SJSA1 (cell line): ENCODE measurements around the gene MYLK. TPM values are rescaled to one million over a fixed set of nuclear protein-coding genes. Genes with fewer than 3 reads are reported as not detected.

Source experiments
- DNase-seq, 2 experiments: peaks; one replicate each; pipeline ENCODE4 v3.0.0-alpha.2; 2015 to 2020; ENCODE audit warnings: low spot score in 2 of 2, low read depth in 1 of 2
- H3K27ac ChIP-seq: fragments of 250-450 bp; sonication (Bioruptor Pico); 2 replicates; pipeline ENCODE4 v1.5.1; 2020; ENCODE audit warnings: mild to moderate bottlenecking, moderate library complexity
- H3K27me3 ChIP-seq: fragments of 250-450 bp; sonication (Bioruptor Pico); replicated peaks from 2 replicates; pipeline ENCODE4 v1.5.1; 2020; ENCODE audit warnings: mild to moderate bottlenecking, moderate library complexity
- H3K36me3 ChIP-seq: fragments of 250-450 bp; sonication (Bioruptor Pico); 2 replicates; pipeline ENCODE4 v1.5.1; 2020; ENCODE audit warnings: mild to moderate bottlenecking
- H3K4me1 ChIP-seq: fragments of 250-450 bp; sonication (Bioruptor Pico); replicated peaks from 2 replicates; pipeline ENCODE4 v1.6.1; 2021; ENCODE audit warnings: mild to moderate bottlenecking
- H3K4me3 ChIP-seq: fragments of 250-450 bp; sonication (Bioruptor Pico); 2 replicates; pipeline ENCODE4 v1.5.1; 2020; ENCODE audit warnings: mild to moderate bottlenecking
- H3K9me3 ChIP-seq: fragments of 250-450 bp; sonication (Bioruptor Pico); replicated peaks from 2 replicates; pipeline ENCODE4 v1.5.1; 2020; ENCODE audit warnings: mild to moderate bottlenecking
- total RNA-seq: library from RNA; depleted of rRNA; stranded (reverse); fragments of >200 nt; shearing (Covaris generic); gene quantifications from 2 replicates; pipeline ENCODE4 v1.2.3, GENCODE V29; 2014

MYLK gene
- total RNA-seq, 1 experiment from 2014 or later, result 147 TPM

DNA sequence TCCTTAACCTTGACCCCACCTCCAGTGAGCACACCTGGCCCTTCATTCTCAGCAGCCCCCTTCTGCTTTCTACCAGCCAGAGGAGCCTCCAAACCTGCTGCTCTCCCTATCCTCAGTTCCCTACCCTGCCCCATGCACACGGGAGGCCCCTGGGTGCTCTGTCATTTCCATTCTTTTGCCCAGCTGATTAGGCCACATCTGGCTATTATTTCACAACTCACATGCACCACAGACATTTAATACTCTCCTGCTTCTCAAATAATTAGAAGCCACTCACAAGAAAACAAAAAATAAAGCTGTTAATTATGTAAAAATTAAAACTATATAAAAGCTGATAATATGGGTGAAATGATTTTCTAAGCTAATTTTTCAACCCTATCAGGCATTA lies 50.7 kb downstream of the MYLK start:
- H3K27me3 ChIP-seq, result no peaks in the 10 kb centered on the region
- no peak overlapping the region for H3K4me3 ChIP-seq
- no peak overlapping the region for H3K27ac ChIP-seq
- no peaks in the 10 kb centered on the region; the same call in 1 of the 2 replicates for H3K9me3 ChIP-seq
- H3K36me3 ChIP-seq, result no peaks in the 10 kb centered on the region
- DNase-seq, result no peak
- H3K4me1 ChIP-seq, result peaks cover 18% of the 10 kb centered on the region

DNA sequence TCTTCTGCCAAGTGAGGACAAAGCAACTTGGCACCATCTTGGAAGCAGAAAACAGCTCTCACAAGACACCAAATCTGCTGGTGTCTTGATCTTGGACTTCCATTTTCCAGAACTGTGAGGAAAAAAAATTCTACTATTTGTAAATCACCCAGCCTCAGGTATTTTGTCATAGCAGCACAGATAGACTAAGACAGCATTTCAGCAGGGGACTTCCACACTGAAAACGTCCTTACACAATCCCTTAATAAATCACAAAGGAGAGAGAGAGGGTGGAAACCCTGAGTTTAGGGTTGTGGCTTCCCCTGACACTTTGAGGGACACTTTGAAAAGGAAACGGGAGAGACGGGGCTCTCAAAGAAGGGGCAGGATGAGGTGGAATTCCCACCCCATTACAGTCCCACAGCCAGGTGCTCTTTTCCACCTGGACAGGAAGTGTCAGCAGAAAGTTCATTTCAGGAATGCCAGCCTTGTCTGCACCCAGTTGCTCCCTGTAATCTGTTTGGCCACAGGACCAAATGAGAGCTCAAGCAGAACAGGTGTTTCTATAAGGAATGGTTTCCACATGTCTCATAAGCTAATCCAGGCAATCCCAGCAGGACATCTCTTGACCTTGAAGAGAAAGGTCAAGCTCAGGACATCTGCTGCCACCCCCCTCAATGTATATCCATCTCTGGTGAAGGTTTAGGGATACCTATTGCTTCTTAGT lies 51.3 kb downstream of the MYLK start:
- Histone ChIP-seq H3K4me3 (no peak overlapping the region), H3K27ac (no peak overlapping the region), H3K36me3 (no peaks in the 10 kb centered on the region; the same call in 1 of the 2 replicates), H3K4me1 (peaks cover 18% of the 10 kb centered on the region), H3K27me3 (no peaks in the 10 kb centered on the region), H3K9me3 (peaks cover 4% of the 10 kb centered on the region; the same call in 1 of the 2 replicates)
- no peak for DNase-seq

DNA sequence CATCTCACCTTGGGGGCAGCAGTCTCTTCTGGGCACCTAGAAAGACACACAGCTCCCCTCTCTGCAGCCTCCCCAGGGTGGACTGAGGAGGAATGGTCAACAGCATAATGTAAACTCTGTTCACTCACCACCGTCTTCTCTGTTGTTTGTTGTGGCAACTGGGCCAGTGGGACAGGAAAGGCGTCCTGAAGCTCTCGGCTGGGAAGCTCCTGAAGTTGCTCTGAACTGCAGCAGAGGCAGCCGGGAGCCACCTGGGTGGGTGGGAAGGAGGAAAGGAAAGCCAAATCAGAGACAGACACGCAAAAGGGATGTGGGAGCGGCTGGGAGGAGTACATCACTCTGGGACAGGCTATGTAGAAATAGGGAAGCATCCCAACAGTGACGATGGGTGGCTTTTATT lies 52.7 kb downstream of the MYLK start:
- peaks cover 10% of the 10 kb centered on the region for H3K9me3 ChIP-seq
- no peaks in the 10 kb centered on the region; the same call in 1 of the 2 replicates for H3K36me3 ChIP-seq
- H3K27ac ChIP-seq, result no peak overlapping the region
- no peaks in the 10 kb centered on the region for H3K27me3 ChIP-seq
- no peak for DNase-seq
- H3K4me3 ChIP-seq, result no peak overlapping the region
- peaks cover 18% of the 10 kb centered on the region for H3K4me1 ChIP-seq

DNA sequence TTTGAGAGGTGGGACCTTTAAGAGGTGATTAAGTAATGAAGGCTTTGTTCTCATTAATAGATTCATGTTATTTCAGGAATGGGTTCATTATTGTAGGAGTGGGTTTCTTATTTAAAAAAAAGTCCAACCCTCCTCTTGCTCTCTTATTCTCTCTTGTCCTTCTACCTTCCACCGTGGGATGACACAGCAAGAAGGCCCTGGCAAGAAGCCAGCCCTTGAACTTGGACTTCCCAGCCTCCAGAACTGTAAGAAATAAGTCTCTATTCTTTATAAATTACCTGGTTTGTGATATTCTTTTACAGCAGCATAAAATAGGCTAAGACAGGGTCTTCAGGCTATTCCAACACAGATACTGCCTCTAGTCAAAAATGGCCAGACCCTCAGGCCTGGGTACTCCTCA lies 62.2 kb downstream of the MYLK start:
- Histone ChIP-seq H3K4me1 (peaks cover 31% of the 10 kb centered on the region), H3K27me3 (no peaks in the 10 kb centered on the region), H3K9me3 (peaks cover 8% of the 10 kb centered on the region), H3K27ac (no peak overlapping the region), H3K4me3 (no peak overlapping the region), H3K36me3 (no peaks in the 10 kb centered on the region)
- no peak for DNase-seq

DNA sequence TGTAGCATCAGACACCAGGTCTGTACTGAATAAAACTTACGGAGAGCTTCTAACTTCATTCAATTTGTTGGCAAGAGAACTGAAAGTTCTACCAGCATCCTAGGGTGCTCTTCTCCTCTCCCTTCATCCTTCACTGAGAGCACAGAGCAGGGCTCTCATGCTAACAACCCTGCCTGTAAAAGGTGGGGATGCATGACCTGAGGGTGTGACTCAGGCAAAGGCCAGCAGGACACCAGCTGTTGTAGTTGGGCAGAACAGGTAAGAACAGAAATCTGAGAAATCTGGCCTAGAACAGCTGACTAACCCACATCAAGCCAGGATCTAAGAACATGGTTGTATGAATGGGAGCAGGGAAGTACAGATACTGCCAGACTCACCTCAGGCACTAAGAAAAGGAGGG lies 64.2 kb downstream of the MYLK start:
- DNase-seq, result no peak
- no peak overlapping the region for H3K4me3 ChIP-seq
- no peaks in the 10 kb centered on the region for H3K27me3 ChIP-seq
- H3K36me3 ChIP-seq, result no peaks in the 10 kb centered on the region
- H3K4me1 ChIP-seq, result peaks cover 44% of the 10 kb centered on the region
- H3K27ac ChIP-seq, result no peak overlapping the region
- 0 out of 2 replicates have a peak, but pooled peaks cover 2% of the 10 kb centered on the region for H3K9me3 ChIP-seq

DNA sequence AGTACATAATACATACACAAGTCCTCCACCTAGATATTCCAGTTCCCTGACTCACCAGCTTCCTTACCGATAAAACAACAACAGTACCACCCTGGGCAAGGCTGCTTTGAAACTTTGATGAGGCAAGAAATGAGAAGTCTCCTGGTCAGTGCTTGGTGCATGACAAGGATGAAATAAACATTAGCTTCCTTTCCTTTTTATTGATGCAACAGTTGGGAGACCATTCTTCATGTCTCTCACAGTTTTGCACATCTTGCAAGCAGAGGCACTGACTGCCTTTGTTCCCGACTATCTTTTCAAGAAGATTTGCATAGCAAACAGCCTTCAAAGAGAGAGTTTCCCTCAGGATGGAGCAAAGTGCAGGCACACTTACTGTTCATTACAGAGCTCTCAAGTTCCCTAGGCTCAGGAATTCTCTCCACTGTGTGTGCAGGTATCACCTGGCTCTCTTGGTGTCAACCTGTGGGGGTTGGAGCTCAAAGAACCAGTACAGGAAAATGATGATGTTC lies 65.2 kb downstream of the MYLK start:
- peaks cover 53% of the 10 kb centered on the region for H3K4me1 ChIP-seq
- no peaks in the 10 kb centered on the region for H3K36me3 ChIP-seq

DNA sequence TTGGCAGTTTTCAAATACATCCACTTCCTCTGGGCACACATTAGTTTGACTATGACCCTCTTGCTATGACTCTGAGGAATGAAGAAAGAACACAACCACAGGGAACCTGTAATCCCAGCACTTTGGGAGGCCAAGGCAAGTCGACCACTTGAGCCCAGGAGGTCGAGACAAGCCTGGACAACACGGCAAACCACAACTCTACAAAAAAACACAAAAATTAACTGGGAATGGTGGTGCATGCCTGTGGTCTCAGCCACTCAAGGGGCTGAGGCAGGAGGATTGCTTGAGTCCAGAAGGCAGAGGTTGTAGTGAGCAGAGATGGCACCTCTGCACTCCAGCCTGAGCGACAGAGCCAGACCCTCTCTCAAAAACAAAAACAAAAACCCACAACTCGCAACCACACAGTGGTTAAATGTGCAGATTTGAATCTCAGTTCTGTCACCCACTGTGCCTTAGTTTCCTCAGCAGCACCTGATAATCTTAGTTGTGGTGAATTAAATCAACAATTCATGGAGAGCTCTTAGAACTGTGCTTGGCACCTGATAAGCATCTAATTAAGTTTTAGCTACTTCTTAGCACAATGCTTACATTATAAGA lies 65.7 kb downstream of the MYLK start:
- Histone ChIP-seq H3K36me3 (no peaks in the 10 kb centered on the region), H3K4me1 (peaks cover 59% of the 10 kb centered on the region), H3K9me3 (0 out of 2 replicates have a peak, but pooled peaks cover 2% of the 10 kb centered on the region), H3K27ac (peak overlapping the region; percentile 89), H3K27me3 (no peaks in the 10 kb centered on the region), H3K4me3 (no peak overlapping the region)
- peak; percentile 71 to 86 for DNase-seq

More for the DNA sequence above, 65.2 kb downstream of the MYLK start:
- Histone ChIP-seq H3K4me3 (no peak overlapping the region), H3K9me3 (0 out of 2 replicates have a peak, but pooled peaks cover 2% of the 10 kb centered on the region), H3K27me3 (no peaks in the 10 kb centered on the region), H3K27ac (peak overlapping the region; percentile 89)
- peak; percentile 73 to 85 for DNase-seq

DNA sequence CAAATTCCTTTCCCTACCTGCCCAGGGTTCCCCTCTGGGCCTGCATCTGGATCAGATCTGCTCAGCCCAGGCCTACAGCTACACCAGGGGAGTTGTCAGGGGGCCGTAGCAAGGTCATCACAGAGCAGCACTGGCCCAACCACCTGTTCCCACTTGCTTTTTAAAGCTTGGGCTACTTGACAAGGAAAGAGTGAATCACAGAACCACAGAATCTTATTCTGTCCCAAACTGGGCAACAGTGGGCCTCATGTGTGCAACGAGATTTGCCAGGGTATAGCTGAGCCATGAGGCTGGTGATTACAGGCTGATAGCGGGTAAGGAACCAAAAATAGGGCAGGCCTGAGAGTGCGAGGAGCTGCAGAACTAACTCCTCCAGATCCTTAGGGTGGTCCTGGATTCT lies 66.7 kb downstream of the MYLK start:
- peaks cover 61% of the 10 kb centered on the region for H3K4me1 ChIP-seq
- peak in 1 of 2 experiments; percentile 17 for DNase-seq
- no peak overlapping the region for H3K4me3 ChIP-seq
- H3K9me3 ChIP-seq, result no peaks in the 10 kb centered on the region
- peak overlapping the region; percentile 89 for H3K27ac ChIP-seq
- no peaks in the 10 kb centered on the region for H3K27me3 ChIP-seq
- H3K36me3 ChIP-seq, result no peaks in the 10 kb centered on the region

DNA sequence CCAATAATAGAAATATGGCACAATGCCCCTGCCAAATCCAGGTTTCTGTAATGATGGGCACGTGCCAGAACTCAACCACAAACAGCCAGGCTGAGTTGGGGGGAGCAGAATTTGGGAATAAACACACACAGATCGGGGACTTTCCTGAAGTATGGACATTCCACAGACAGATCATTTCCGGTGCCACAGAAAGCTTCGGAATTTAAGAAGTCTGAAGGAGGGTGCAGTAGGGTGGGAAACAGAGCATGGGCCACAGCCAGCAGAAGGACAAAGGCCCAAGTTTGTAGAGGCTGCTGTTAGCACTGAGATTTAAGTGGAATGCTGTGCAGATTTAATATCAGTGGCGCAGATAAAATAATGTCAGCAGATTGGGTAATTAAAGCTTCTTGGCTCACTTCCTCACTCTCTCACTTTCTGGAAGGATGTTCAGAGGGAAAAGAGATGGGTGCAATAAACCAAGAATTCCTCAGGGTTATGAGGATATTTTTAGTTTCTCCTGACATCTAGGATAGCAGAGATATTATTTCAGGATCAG lies 67.4 kb downstream of the MYLK start:
- H3K27ac ChIP-seq, result peak overlapping the region; percentile 89
- no peaks in the 10 kb centered on the region for H3K27me3 ChIP-seq
- H3K4me1 ChIP-seq, result peaks cover 61% of the 10 kb centered on the region

DNA sequence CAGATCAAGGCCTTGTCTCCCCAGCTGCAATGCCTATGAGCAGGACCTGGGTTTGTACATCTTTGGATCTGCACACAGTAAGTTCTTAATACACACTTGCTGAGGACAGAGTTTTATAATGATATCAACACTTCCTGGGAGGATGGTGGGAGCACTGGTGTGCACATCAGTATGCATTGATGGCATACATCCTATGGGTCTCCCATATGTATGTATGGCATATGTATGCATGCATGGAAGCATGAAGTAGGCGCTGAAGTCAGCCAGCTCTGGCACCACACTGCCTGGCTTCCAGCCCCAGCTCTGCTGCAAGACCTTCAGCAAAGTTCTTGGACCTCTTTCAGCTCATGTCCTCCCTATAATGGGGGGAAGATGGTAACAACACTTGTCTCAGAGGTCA lies 68.2 kb downstream of the MYLK start:
- Histone ChIP-seq H3K27me3 (no peaks in the 10 kb centered on the region), H3K4me1 (peaks cover 61% of the 10 kb centered on the region), H3K4me3 (no peak overlapping the region), H3K9me3 (no peaks in the 10 kb centered on the region), H3K36me3 (no peaks in the 10 kb centered on the region), H3K27ac (peak overlapping the region; percentile 89)
- no peak for DNase-seq

More for the DNA sequence above, 67.4 kb downstream of the MYLK start:
- Histone ChIP-seq H3K9me3 (no peaks in the 10 kb centered on the region), H3K4me3 (no peak overlapping the region), H3K36me3 (no peaks in the 10 kb centered on the region)
- peak; percentile 81 to 83 for DNase-seq

DNA sequence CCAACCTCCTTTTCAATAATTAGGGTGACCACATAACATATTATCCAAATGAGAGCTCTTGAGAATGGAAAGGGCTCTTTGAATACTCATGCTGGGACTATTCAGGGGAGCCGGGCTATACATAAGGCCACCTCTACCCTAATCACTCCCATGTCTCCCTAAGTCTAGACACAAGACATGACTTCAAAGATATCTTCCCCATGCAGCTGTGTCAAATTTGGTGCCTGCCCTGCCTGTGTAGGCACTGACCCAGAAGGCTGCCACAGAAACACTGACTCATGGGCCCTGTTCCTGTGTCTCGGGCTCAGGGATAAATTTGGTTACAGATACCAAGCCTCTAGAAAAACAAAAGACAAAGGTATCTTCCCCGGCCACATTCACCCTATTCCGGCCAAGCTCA lies 70.3 kb downstream of the MYLK start:
- Histone ChIP-seq H3K4me1 (peaks cover 62% of the 10 kb centered on the region), H3K27me3 (no peaks in the 10 kb centered on the region), H3K27ac (peak overlapping the region; percentile 56), H3K9me3 (no peaks in the 10 kb centered on the region), H3K4me3 (no peak overlapping the region), H3K36me3 (no peaks in the 10 kb centered on the region)
- DNase-seq, result peak in 1 of 2 experiments; percentile 59

DNA sequence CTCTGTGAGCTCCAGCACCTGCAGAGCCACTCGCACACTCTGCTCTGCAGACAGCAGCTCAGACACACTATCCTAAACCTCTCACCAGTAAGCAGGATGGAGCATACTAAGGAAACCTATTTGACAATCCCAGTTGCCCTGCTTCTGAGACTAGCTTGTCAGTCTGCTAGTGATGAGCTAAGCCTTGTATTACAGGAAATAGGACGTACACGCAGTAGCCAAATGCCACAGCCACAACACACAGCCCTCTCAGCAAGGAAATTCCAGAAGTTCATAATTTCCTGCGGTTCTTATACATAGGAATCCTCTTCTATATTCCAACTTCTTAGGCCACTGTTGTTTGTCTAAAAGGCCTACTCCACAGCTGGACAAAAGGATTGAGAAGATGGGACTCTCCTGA lies 74.5 kb downstream of the MYLK start:
- Histone ChIP-seq H3K27ac (peak overlapping the region; percentile 44), H3K4me3 (no peak overlapping the region), H3K4me1 (peaks cover 26% of the 10 kb centered on the region), H3K27me3 (no peaks in the 10 kb centered on the region), H3K9me3 (no peaks in the 10 kb centered on the region), H3K36me3 (no peaks in the 10 kb centered on the region)
- DNase-seq, result peak in 1 of 2 experiments; percentile 23

DNA sequence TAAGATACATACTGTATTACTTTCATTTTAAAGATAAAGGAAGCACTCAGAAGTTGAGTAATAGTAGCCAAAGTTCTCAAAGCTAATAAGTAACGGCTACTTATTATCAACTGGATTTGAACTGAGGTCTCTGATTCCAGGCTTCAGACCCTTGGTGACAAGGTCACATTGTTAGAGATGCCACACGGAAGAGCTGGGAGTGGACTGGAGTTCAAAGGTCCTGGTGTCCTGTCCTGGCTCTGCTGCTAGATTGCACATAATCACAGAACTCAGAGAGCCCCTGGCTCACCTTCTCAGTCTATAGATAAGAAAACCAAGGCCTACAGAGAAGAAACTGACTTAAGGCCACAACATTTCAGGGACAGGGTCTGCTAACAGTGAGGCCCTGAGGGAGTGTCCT lies 75.3 kb downstream of the MYLK start:
- no peaks in the 10 kb centered on the region for H3K27me3 ChIP-seq
- peaks cover 19% of the 10 kb centered on the region for H3K4me1 ChIP-seq
- no peaks in the 10 kb centered on the region for H3K36me3 ChIP-seq
- H3K4me3 ChIP-seq, result no peak overlapping the region
- H3K27ac ChIP-seq, result no peak overlapping the region
- DNase-seq, result no peak
- H3K9me3 ChIP-seq, result no peaks in the 10 kb centered on the region

DNA sequence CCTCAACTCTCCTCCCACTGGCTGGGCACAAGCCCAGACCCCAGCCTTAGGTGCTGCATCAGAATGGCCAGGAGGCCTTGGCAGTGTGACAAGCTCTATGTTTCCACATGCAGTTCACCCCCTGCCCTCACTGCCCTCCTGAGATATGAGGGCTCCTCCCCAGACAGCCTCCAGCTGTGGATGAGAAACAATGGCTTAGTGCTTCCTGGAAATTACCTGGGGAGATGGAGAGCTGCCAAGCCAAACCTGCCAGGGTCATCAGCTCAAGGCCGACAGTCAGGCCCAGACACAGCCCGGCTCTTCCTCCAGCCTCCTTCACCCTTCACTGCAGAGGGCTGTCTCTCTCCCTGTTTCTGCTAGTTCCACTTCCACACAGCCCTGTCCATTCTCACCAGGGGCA lies 76.3 kb downstream of the MYLK start:
- H3K27ac ChIP-seq, result no peak overlapping the region
- H3K27me3 ChIP-seq, result no peaks in the 10 kb centered on the region
- H3K4me3 ChIP-seq, result no peak overlapping the region
- H3K9me3 ChIP-seq, result no peaks in the 10 kb centered on the region
- DNase-seq, result no peak
- H3K4me1 ChIP-seq, result peaks cover 12% of the 10 kb centered on the region
- H3K36me3 ChIP-seq, result no peaks in the 10 kb centered on the region
